Left cardiac atrium (tissue), 4 donors: Measurements from ENCODE around the gene PADI1. TPM values are rescaled to one million over a fixed set of nuclear protein-coding genes. Genes with fewer than 3 reads are reported as not detected.

Source experiments
- ATAC-seq, 2 donors: fragments of 200-7000 bp; cut with Tn5 transposase; one replicate each; pipeline ENCODE4 v1.9.1; 2020; ENCODE audit warnings: mild to moderate bottlenecking in 2 of 2, moderate library complexity in 2 of 2
- DNase-seq: peaks from one replicate; pipeline ENCODE4 v3.0.0-alpha.2; 2020
- intact Hi-C, 2 donors: fragments of 100-400 bp; cut with DNase I; formaldehyde crosslinking; loops; one replicate each; pipeline versions ENCODE4 v1.14.1 to v1.15.1; 2022 to 2023
- long read RNA-seq: library from polyadenylated mRNA; unstranded; transcript quantifications from one replicate; pipeline ENCODE4 v2.0.0, GENCODE V29; 2021
- total RNA-seq, 2 donors: library from RNA; stranded (reverse); fragmentation: NEBNext Ultra II Directional; extraction: Animal tissue kit (Norgen Biotek cat#: 25700); gene quantifications; one replicate each; pipeline ENCODE4 v1.2.1, GENCODE V29; 2021
- donor health status: DM: no; HTN: yes; CAD: no.
- donor health status: DM: no; HTN: yes; CAD: no; lungs with severe emphysema.
- donor health status: DM: yes; HTN: yes; CAD: no.
- donor health status: Dilated cardiomyopathy.

Gene PADI1, protein sequence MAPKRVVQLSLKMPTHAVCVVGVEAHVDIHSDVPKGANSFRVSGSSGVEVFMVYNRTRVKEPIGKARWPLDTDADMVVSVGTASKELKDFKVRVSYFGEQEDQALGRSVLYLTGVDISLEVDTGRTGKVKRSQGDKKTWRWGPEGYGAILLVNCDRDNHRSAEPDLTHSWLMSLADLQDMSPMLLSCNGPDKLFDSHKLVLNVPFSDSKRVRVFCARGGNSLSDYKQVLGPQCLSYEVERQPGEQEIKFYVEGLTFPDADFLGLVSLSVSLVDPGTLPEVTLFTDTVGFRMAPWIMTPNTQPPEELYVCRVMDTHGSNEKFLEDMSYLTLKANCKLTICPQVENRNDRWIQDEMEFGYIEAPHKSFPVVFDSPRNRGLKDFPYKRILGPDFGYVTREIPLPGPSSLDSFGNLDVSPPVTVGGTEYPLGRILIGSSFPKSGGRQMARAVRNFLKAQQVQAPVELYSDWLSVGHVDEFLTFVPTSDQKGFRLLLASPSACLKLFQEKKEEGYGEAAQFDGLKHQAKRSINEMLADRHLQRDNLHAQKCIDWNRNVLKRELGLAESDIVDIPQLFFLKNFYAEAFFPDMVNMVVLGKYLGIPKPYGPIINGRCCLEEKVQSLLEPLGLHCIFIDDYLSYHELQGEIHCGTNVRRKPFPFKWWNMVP
- total RNA-seq: not detected
- long read RNA-seq: 0 reads

GRCh38 chr1:17204546-17205440 lies at the start of gene PADI1:
Gene PADI1, plus strand, starts transcription at chr1:17205128. Its CDS starts 90 bp downstream, at chr1:17205218.
- DNase-seq (no peak), ATAC-seq (no peak)
- intact Hi-C loops: no loop called here

GRCh38 chr1:17155257-17155920 lies 49.5 kb upstream of the PADI1 start:
- DNase-seq (no peak), ATAC-seq (no peak)
- intact Hi-C loops: no loop called here

GRCh38 chr1:17156108-17156507 lies 48.8 kb upstream of the PADI1 start:
- DNase-seq: no peak
- intact Hi-C loops: no loop called here
- ATAC-seq: no peak

- ATAC-seq: no peak
- intact Hi-C loops: no loop called here
- no peak for DNase-seq
These were observed 46.0 kb upstream of the PADI1 start for GRCh38 chr1:17158961-17159360.

DNA sequence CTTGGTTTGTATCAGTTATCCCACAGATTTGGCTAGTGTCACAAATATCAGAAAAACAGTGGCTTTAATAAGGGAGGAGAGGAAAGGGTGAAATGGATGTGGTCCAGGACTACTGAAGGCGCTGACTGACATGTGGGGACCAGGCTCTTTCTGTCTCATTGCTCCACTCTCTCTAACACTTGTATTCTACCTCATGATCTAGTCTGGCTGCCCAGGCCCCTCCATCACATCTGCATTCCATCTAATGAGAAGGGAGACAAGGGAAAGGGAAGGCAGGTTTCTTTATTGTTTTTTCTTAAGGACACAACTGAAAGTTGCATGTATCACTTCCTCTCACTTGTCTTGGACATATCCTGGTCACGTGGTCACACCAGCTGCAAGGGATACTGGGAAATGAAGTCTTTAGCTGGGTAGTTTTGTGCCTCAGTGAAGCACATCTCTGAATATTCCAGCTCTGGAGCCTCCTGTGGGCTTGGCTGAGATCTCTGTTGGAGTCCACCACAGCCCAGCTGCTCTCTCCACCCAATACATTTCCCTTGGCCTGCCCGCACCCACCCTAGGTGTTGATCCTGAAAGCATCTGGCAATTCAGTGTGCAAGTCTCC lies 43.7 kb upstream of the PADI1 start:
- no peak for ATAC-seq
- DNase-seq: no peak
- intact Hi-C loops: no loop called here

DNA sequence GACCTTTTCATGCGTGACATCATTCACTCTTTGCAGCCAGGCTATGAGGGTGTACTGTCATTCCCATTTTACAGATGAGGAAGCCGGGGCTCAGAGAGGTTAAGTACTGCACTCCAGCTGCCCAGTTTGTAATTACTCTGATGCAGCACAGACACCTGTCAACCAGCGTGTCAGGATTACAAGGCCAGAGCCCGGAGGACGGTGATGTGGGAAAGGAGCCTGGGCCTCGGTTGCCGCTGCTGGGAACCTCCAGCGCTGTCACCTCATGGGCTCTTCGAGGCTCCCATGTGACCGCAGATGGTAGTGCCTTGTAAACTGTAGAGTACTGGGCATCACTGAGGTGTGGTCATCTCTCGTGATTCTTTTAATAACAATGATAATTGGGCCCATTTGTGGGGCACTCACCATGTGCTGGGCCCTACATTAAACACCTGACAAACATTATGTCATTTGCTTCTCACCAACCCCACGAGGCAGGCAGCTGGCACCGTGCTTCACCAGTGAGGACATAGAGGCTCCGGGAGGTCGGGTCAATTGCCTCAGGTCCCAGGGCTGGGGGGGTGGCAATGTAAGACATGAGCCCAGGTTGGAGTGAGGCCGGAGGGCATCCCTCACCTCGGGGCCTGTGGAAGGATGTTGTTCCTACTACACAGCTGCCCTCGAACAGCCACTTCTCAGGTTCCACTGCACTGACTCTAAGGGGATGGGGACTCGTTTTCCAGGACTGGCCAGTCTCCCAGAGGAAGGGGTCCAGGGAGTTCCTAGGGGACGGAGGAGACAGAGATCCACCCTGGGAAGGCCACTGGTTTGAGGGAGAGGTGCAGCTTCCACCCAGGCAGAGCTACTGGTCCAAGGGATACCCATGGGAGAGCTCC lies 42.8 kb upstream of the PADI1 start:
- no peak for DNase-seq
- intact Hi-C loops: no loop called here
- no peak for ATAC-seq

- ATAC-seq (no peak), DNase-seq (no peak)
- intact Hi-C loops: no loop called here
These were observed 42.0 kb upstream of the PADI1 start for GRCh38 chr1:17162941-17163340.

GRCh38 chr1:17163371-17163770 lies 41.6 kb upstream of the PADI1 start:
- ATAC-seq (no peak), DNase-seq (no peak)
- intact Hi-C loops: no loop called here

DNA sequence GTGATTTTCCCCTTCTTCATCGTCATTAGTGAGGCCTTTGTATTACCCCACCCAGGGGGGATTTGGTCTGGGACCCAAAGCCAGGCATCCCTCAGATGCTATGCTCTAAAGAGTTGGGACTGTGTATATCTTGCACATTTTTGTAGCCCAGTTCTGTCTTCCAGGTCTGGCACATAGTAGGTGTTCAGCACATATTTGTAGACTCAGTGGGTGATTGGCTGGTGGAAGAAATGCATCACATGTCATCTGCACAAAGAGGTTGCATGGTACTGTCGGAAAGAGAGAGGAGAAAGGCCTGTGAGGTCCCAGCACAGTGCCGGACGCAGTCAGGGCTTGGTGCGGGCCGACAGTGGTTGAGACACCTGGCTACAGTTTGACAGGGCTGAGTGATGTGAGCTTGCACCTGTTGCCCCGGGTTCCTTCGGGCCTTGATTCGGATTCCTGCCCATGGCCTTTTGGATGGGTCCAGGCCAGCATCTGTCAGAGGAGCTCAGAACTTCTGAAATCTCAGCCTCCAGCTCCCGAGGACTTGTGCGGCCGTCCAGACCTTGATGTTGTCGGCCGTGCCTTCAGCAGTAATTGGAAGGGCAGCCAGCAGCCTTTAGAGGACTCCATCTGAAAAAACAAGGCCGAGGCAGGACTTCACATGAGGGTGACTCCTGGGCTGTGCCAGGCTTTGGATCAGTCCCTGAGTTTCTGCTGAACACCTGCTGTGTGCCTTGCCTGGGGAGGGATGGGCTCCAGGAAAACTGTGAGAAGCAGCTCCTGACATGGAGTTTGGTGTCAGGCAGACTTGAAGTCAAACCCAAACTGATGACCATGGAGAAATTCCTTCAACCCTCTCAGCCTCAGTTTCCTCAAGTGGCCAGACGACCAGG lies 40.9 kb upstream of the PADI1 start:
- intact Hi-C loops: no loop called here
- ATAC-seq (no peak), DNase-seq (no peak)

- DNase-seq: no peak
- ATAC-seq: no peak
- intact Hi-C loops: no loop called here
These were observed 39.1 kb upstream of the PADI1 start for GRCh38 chr1:17165823-17166222.

- intact Hi-C loops: no loop called here
- ATAC-seq (no peak), DNase-seq (no peak)
These were observed 37.7 kb upstream of the PADI1 start for GRCh38 chr1:17167041-17167785.

DNA sequence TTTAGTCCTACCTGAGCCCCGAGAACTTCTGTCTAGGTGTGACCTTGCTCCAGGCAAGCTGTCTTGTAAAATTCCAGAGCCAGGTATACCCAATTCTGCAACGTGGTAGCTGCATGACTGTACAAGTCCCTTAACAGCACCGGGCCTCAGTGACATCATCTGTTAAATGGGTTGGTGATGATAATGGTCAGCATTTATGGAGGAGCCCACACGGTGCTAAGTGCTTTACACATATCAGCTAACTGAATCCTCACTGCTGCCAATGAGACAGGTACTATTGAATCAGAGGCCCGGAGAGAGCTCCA lies 37.2 kb upstream of the PADI1 start:
- intact Hi-C loops: no loop called here
- DNase-seq: no peak
- ATAC-seq: no peak

DNA sequence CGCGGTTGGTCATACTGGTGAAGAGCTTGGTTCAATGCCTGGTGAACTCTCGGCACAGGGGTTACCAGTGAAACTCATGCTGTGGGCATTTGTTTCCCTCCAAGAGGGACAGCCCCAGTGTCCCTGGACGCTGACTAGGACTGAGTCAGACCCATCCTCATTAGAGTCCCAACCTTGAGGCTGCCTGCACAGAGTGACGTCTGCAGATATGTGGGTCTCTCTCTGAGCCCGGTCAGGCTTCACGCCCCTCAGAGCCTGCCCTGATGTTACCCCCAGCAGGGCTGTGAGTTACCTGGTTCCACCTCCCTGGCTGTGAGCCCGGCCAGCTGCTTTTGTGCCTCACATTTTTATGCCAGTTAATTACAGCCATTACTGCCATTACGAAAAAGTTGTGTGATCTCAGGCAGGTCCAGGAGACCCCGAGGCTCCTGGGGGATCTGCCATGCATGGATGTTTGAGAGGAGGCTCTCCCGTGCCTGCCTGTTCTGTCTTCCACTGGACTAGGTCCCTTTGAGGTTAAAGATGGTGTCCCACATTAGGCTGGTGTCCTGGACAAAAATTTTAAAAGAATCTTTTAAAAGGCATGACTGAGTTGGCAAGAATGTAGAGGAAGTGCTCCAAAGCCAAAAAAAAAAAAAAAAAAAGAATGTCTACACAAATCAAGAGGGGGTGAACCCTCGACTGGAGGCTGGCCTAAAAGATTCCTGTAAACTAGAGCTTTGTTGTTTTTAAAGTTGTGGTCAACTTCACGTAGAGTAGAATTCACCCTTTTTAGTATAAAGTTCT lies 36.6 kb upstream of the PADI1 start:
- intact Hi-C loops: no loop called here
- ATAC-seq (no peak), DNase-seq (no peak)

DNA sequence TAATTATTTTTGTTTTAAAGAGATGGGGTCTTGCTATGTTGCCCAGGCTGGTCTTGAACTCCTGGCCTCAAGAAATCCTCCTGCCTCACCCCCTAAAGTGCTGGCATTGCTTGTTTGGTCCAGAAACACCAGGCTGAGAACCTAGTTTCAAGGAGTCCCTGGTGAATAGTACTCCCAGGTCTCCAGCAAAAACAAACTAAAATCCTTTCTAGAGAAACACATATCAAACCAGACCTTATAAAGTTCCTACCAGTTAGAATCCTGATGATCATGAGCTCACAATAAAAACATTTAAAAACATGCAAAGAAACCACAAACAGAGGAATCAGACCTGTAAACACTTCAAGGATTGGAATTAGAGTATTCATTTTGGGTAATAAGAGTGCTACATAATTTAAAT lies 34.4 kb upstream of the PADI1 start:
- DNase-seq (no peak), ATAC-seq (no peak)
- intact Hi-C loops: no loop called here

- intact Hi-C loops: no loop called here
- no peak for ATAC-seq
- no peak for DNase-seq
These were observed 31.7 kb upstream of the PADI1 start for GRCh38 chr1:17173217-17173616.
